ENCODE data around the gene XPO5. TPM values are rescaled to one million over a fixed set of nuclear protein-coding genes. Genes with fewer than 3 reads are reported as not detected.

The XPO5 gene
- total RNA-seq, 1 experiment from 2014 or later = 114 TPM

DNA sequence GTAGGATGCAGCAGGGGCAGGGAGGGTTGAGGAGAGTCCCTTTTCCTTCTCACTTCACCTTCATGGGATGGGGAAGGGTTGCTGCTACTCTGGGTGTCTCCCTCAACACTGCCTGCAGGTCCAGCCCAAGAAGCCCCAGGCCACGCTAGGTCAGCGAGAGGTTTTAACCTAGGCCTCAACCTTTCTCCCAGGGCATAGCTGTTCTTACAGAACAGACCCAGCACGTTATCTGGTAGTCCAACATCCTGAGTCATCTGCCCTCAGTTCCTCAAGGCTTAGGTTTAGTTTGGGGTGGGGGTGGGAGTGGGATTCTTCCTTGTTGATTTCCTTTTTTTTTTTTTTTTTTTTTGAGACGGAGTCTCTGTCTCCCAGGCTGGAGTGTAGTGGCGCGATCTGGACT, 81.5 kb downstream of the XPO5 start:
- Histone ChIP-seq H3K9ac (ENCODE audit: extremely low read depth, insufficient read length, low read length) (no peak overlapping the region), H2BK120ac (ENCODE audit: low read depth, low read length, poor library complexity, severe bottlenecking) (no peak overlapping the region), H3K4ac (ENCODE audit: low read depth, low read length) (no peak overlapping the region), H3K27ac (ENCODE audit: insufficient read length, low read depth, low read length) (no peak overlapping the region), H3K9me3 (ENCODE audit: control insufficient read depth, low read depth, low read length) (no peaks in the 10 kb centered on the region), H3K23me2 (ENCODE audit: insufficient read length, low read depth, low read length, poor library complexity, severe bottlenecking) (no peaks in the 10 kb centered on the region), H4K20me1 (ENCODE audit: control insufficient read depth, insufficient read depth, insufficient read length) (peaks cover 2% of the 10 kb centered on the region), H3K27me3 (ENCODE audit: insufficient read depth, low read length) (no peaks in the 10 kb centered on the region), H2AFZ (ENCODE audit: low read length) (no peak overlapping the region), H3K4me2 (ENCODE audit: insufficient read depth, insufficient read length, low read length) (no peak overlapping the region), H3K18ac (ENCODE audit: insufficient read length, low read depth, low read length) (no peak overlapping the region), H2BK20ac (ENCODE audit: low read depth, low read length, poor library complexity, severe bottlenecking) (no peak overlapping the region), H4K91ac (ENCODE audit: insufficient read length, low read depth, low read length) (no peak overlapping the region), H2AK5ac (ENCODE audit: insufficient read length, low read length) (no peak overlapping the region), H2BK5ac (ENCODE audit: insufficient read length, low read length) (no peak overlapping the region), H3K23ac (ENCODE audit: insufficient read length, low read depth, low read length) (no peak overlapping the region), H3K4me1 (ENCODE audit: insufficient read depth, low read length) (peaks cover 6% of the 10 kb centered on the region; the same call in 1 of the 2 replicates), H3K56ac (ENCODE audit: insufficient read length, low read depth, low read length) (no peak overlapping the region), H2BK12ac (ENCODE audit: insufficient read length, low read depth, low read length) (no peak overlapping the region), H3T11ph (ENCODE audit: low read length) (no peak overlapping the region), H4K5ac (ENCODE audit: insufficient read length, low read depth, low read length) (no peak overlapping the region), H4K8ac (replicated peaks; ENCODE audit: insufficient read length, low read depth, low read length) (no peak overlapping the region), H3K79me2 (ENCODE audit: insufficient read depth, low read length) (no peaks in the 10 kb centered on the region; the same call in 1 of the 2 replicates), H3K79me1 (ENCODE audit: insufficient read depth, low read depth, low read length, poor library complexity, severe bottlenecking) (peaks cover 5% of the 10 kb centered on the region), H3K14ac (ENCODE audit: insufficient read depth, low read length) (no peak overlapping the region), H2BK15ac (ENCODE audit: low read depth, low read length) (no peak overlapping the region)
- H3K36me3 Mint-ChIP-seq (ENCODE audit: insufficient read depth in 1 of 3, low read depth in 3 of 3) = peaks cover 2 to 18% (median 15%) of the 10 kb centered on the region in 3 experiments; a peak in 6 of 7 replicates
- H3K4me1 Mint-ChIP-seq = peaks cover 30% of the 10 kb centered on the region in 2 experiments
- H3K4me3 Mint-ChIP-seq = no peak overlapping the region; a peak in 1 of 5 replicates
- H3K27ac Mint-ChIP-seq = no peak overlapping the region
- H3K27me3 Mint-ChIP-seq (ENCODE audit: low read depth) = no peaks in the 10 kb centered on the region
- no peak for DNase-seq
- no CpG with 5 or more reads among the region's 6 CpGs for WGBS (ENCODE audit: extremely low coverage, insufficient read length, low lambda C conversion rate)
- TF ChIP-seq, protein P1, sequence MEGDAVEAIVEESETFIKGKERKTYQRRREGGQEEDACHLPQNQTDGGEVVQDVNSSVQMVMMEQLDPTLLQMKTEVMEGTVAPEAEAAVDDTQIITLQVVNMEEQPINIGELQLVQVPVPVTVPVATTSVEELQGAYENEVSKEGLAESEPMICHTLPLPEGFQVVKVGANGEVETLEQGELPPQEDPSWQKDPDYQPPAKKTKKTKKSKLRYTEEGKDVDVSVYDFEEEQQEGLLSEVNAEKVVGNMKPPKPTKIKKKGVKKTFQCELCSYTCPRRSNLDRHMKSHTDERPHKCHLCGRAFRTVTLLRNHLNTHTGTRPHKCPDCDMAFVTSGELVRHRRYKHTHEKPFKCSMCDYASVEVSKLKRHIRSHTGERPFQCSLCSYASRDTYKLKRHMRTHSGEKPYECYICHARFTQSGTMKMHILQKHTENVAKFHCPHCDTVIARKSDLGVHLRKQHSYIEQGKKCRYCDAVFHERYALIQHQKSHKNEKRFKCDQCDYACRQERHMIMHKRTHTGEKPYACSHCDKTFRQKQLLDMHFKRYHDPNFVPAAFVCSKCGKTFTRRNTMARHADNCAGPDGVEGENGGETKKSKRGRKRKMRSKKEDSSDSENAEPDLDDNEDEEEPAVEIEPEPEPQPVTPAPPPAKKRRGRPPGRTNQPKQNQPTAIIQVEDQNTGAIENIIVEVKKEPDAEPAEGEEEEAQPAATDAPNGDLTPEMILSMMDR (conservative IDR thresholded peaks at IDR 0.05) = no peak
- H3K9me3 Mint-ChIP-seq = no peaks in the 10 kb centered on the region
